ENCODE results near the gene ASB3.
"Not testable (repeated sequence)": the region's sequence is repeated elsewhere in the genome, so short reads cannot be mapped to it uniquely, and the experiment has no call there.

Gene ASB3

DNA sequence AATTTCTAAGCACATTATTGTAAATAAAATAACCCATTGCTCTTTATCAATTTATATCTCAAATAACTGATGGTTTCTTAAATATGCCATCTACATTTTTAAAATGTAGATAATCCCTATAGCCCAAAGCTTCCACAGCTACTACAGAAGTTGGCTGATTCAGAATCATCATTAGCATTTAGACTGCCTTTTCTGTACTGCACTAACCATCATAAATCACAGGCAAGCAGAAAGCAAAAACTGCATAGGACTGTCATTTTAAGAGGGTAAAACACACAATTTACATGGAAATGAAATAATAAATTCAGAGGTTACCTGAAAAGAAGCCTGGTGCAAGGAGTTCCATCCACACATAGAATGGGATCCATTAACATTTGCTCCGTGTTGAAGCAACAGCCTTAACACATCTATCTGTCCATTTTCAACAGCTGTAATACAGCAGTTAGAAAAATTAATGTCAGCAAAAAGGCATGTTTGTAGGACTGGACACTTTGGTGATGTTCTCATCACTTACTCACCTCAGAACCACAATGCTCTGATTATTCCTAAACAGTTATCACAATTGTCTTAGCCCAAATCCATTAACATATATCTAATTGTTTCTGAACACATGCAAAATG lies 57.5 kb downstream of the ASB3 start:
- no peak for DNase-seq

DNA sequence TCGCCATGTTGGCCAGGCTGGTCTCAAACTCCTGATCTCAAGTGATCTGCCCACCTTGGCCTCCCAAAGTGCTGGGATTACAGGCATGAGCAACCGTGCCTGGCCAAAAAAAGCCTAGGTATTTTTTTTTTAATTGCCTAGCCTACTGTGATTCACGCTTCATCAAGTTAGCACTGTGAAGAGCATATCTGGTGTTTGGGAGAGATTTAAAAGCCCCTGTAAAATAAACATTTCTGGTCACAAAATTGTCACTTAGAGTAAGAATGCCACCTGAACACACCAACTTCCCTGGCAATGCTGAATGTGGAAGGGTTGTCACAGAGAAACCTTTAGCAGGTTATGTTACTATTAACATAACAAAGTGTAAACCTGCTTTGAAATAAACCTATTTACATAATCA lies 58.8 kb downstream of the ASB3 start:
- DNase-seq = no peak

DNA sequence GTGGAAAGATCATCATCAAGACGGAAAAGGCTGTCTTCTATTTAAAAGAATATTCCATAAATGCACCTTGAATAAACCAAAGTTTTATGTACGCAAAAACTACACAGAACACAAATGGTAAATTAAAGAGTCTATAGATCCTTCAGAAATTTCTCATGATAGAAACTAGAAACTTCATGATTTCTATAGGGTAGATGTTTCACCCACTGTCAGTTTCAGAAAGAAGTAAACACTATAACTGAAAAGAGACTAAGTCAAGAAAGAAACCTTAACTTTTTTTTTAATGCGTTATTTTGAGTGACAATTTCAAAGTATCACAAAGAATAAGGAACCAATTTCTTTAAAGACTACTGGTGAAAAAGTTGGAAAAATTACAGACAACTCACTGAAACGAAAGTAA lies 61.1 kb downstream of the ASB3 start:
- DNase-seq = no peak

DNA sequence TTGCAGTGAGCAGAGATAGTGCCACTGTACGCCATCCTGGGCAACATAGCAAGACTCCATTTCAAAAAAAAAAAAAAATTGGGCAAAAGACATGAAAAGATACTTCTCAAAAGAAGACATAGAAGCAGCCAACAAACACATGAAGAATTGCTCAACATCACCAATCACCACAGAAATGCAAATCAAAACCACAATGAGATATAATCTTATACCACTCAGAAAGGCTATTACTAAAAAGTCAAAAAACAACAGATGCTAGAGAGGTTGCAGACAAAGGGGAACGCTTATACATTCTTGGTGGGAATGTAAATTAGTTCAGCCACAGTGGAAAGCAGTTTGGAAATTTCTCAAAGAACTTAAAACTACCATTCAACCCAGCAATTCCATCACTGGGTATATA lies 62.2 kb downstream of the ASB3 start:
- no peak for DNase-seq

DNA sequence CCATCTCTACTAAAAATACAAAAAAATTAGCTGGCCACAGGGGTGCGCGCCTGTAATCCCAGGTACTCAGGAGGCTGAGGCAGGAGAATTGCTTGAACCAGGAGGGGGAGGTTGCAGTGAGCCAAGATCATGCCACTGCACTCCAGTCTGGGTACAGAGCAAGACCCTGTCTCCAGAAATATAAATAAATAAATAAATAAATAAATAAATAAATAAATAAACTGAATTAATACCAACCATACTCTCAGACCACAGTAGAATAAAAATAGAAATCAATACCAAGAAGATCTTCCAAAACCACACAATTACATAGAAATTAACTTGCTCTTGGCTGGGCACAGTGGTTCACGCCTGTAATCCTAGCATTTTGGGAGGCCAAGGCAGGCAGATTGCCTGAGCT lies 65.8 kb downstream of the ASB3 start:
- not testable (repeated sequence) for DNase-seq

DNA sequence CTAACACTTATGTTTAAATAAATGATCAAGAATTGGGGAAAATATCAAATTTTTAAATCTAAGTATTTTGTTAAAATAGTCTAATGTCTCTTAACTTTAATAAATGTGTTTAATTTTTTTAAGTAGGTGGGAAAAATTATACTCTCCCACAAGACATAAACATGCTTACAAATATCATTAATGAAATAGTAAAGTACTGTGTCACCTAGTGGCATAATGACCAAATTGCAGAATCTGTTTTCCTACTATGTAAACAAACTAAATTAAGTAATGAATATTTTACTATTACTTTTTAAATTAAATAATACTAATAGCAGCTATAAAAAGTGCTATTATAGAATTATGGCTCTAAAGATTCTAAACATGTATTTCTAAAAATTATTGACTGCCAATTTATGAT lies 71.2 kb downstream of the ASB3 start:
- no peak for DNase-seq

DNA sequence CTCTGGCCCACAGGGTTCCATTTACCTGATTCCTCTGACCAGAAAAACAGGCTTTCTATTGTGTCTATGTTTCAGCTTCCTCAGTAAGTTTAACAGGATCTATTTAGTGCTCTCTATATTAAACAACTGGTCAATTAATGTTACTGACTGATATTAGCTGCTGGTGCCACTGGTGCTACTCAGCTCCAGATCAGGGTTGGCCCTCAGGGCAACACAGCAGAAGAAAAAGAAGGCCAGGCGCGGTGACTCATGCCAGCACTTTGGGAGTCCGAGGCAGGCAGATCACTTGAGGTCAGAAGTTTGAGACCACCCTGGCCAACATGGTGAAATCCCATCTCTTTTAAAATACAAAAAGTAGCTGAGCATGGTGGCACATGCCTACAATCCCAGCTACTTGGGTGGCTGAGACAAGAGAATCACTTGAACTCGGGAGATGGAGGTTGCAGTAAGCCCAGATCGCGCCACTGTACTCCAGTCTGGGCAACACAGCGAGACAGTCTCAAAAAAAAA lies 75.4 kb downstream of the ASB3 start:
- DNase-seq = no peak

DNA sequence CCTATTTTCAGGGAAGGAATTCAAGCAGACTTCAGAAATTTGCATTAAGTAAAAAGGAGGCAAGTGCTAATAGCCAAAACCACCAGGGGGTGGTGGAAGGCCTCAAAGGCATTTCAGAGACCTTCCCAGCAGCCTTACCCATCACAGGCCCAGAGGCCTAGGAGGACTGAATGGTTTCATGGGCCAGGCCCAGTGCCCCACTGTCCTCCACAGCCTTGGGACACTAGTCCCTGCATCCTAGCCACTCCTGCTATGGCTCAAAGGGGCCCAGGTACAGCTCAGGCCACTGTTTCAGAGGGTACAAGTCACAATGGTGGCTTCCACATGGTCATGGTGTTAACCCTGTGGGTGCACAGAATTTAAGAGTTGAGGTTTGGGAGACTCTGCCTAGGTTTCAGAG lies 77.8 kb downstream of the ASB3 start:
- no peak for DNase-seq

DNA sequence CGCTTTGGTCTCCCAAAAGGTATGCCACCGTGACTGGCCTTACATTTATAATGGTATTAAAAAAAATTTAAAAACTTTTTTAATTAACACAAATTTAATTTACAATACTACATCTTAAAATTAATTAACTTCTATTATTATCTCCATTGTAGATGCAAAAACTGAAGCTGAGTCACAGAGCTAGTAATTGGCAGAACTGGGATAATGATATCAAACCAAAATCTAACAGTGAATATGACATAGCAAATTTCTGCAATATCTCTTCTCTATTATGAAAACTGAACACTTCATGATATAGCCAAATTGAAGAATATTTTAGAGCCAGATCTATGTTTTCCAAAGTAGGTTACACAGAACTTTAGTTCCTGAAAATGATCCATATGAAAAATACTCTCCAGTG lies 85.5 kb downstream of the ASB3 start:
- no peak for DNase-seq

DNA sequence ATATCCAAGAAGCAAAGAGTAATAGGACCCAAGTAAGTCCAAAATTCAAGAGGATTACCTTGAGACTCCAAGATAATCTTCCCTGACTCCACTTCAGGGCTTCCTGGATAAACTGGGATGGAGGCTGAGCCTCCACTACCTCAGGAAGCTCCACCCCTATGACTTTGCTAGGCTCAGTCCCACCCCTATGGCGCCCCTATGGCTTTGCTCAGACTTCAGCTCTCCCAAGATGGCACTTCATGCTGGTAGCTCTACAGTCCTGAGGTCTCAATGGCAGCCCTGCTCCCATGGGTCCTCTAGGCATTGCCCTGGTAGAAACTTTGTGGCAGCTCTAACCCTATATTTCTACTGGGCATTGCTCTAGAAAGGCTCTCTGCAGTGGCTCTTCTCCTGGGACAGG lies 89.1 kb downstream of the ASB3 start:
- DNase-seq = no peak

DNA sequence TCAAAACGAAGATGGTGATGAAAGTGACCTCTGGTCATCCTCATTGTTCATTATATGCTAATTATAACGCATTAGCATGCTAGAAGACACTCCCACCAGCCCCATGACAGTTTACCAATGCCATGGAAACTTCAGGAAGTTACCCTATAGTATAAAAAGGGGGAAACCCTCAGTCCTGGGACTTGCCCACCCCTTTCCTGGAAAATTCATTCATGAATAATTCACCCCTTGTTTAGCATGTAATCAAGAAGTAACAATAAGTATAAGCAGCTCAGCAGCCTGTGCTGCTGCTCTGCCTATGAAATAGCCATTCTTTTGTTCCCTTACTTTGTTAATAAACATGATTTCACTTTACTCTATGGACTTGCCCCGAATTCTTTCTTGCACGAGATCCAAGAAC lies 89.7 kb downstream of the ASB3 start:
- DNase-seq = no peak

DNA sequence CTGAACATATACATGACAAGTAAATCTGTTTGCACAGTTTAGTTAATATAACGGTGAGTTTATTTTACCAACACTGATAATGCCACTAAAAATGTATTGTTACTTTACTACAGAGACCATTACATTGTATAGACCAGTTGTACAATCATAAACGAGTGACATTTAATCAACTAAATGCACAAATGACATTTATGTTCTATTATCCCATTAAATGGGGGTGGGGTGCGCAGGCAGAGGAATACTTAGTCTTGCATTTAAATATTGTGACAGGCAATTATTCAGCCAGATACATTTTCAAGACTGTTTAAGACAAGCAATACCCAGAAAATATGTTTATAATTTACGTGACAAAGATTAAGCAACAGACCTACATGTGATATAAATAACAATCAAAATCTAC lies 91.2 kb downstream of the ASB3 start:
- no peak for DNase-seq

DNA sequence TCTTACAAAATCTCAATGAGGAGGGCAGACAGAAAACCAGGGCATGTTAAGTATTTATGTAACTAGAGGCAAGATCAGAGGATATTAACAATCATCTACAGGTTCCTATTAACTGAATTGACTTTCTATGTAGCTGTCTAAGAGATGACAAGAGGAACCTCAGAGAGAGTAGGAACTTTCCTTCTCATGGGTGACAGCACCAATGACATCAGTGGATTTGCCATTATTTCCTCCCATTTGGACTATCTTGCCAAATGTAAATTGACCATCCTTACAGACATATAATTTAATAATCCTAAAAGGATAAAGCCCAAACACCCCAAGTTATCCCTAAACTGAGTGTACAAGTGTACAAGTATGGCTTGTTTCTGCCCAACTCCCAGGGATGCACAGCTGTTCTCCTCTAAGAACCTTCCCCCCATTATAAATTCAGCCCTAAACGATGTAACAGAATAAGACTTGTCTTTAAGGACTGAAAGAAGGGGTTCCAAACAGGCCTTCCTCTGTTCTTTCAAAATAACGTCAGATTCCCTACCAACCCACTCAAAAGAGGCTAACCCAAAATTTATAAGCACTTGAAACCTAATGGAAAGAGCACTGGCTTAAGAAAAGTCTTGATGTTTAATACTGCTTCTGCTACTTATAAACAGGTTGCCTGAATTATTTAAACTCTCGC lies 92.5 kb downstream of the ASB3 start:
- no peak for DNase-seq

DNA sequence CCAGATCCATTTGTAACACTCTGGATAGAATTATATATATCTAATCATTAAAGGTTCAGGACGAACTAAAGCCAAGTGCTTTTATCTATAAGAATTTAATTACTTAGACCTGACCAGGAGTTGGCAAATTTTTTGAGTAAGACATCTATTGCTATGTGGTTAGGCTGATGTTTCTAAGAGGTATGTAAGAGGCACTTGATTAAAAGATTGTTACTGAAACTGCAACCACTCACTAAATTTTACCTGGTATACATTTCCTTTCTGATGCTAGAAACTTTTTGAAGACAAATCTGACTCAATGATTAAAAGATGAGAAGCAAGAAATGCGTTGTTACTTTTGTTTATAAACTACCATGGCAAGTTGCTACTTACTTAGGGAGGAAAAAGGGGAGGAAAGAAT lies 95.9 kb downstream of the ASB3 start:
- DNase-seq = no peak

DNA sequence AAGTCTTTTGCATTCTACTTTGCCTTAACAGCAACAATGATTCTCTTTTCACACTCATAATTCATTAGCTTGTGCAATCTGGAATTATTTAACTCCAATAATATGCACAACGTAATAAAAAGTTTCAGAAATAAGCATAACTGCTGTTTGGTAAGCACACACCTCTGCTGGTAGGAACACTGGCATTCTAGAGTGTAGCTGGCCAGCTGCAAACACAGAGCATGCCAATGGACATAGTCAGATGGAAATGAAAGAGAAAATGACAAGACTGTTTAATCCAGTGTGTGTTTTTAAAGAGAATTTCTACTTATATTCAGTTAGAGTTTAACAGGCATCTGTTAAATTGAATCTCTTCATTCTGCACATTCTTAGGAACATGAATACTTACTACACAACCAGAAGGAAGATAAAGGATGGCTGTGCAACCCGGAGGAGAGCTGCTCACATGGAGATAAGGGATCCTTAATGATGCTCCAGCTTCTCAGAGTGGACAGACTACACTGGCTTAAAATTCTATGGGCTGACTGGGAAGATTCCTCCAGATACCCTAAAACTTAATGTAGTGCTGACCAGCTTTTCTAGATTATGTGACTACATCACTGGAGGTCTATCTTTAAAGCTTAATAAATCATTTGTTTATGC lies 113.8 kb downstream of the ASB3 start:
- peak; percentile 19 for DNase-seq

DNA sequence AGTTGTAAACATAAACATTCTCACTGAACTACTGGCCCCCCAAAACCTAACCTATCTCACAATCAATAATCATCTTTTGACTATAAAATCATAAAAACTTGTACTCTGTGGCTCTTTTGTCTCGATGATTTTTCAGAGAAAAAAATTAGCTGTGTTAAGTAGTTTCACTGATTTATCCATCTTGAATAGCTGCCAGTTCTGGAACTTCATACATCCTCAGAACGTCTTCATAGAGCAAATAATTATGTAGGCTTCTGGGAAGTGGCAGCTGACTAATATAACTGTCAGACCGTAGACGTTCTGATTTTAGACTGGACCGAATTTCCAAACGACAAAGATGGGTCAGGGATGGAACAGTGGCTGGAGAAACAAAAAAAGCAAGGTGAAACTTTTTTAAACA lies 116.4 kb downstream of the ASB3 start:
- no peak for DNase-seq

DNA sequence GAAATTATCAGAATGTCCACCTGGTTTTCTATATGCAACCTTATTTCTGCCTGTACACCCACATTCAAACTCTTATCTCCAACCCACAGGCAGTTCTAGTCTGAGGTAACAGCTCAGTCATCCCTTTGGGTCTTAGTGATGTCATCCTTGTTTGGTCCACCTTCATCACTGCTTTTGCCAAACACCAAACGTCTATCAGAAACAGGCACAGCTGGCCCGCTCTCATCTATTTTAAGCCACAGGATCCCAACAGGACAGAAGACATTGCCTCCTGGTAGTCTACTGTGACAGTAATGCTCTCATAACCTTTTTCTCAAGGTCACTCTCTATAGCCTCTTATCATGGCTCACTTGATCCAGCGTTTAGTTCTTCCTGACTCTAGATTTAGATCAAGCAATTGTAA lies 118.1 kb downstream of the ASB3 start:
- no peak for DNase-seq

DNA sequence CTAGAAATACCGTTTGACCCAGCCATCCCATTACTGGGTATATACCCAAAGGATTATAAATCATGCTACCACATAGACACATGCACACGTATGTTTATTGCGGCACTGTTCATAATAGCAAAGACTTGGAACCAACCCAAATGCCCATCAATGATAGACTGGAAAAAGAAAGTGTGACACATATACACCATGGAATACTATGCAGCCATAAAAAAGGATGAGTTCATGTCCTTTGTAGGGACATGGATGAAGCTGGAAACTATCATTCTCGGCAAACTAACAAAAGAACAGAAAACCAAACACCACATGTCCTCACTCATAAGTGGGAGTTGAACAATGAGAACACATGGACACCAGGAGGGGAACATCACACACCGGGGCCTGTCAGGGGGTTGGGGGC lies 119.6 kb downstream of the ASB3 start:
- DNase-seq = not testable (repeated sequence)

DNA sequence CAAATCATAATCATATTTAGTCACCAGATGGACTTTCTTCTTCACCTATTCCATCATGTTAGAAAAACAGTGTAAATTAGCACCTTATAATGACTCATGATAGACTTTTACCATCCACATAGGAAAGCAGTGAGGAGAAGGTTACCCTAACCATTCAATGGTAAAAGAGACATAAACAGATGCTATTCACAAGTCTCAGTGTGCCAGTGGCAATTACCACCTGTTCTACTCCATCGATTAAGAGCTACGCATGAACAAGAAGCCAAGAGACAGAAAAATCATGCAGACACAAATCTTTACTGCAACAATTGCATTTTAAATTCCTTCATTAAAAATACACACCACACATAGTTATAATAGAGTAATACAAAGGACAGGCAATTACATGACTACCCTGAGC lies 125.9 kb downstream of the ASB3 start:
- DNase-seq = no peak

DNA sequence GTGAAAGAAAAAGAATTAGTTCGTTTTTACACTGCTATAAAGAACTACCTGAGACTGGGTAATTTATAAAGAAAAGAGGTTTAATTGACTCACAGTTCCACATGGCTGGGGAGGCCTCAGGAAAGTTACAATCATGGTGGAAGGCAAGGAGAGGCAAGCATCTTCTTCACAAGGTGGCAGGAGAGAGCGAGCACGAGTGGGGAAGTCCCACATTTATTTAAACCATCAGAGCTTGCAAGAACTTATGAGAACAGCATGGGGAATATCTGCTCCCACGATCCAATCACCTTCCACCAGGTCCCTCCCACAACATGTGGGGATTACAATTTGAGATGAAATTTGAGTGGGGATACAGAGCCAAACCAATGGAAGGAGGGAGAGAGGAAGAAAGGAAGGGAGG lies 128.3 kb downstream of the ASB3 start:
- DNase-seq = not testable (repeated sequence)

DNA sequence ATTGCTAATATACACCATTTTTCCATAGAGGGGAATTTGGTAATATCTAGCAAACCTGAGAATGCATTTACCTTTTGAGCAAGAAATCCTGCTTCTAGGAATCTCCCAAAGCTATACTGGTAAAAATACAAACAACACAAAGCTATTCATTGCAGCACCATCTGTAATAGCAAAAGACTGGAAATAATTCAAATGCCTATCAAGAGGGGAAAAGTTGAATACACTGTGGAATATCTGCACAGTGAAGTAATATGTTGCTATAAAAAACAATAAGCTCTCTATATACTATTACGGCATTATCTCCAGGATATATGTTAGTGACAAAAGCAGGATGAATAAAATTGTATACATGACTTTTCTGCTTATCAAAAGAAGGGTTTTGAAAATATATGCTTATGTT lies 131.5 kb downstream of the ASB3 start:
- DNase-seq = no peak

DNA sequence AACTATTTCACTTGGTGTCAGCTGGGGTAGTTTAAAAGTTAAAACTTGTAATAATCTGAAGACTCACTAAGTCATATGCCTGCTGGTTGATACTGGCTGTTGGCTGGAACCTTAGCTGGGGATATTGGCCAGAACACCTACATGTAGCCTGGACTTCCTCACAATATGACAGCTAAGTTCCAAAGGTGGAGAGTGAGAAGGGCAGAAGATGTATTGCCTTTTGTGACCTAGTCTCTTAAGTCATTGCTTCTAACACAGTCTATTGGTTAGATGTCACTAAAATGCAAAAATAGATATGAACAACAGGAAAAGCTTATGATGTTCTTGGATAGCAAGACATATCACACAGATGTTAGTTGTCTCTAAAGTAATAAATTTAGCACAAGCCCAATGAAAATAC lies 132.4 kb downstream of the ASB3 start:
- DNase-seq = no peak

DNA sequence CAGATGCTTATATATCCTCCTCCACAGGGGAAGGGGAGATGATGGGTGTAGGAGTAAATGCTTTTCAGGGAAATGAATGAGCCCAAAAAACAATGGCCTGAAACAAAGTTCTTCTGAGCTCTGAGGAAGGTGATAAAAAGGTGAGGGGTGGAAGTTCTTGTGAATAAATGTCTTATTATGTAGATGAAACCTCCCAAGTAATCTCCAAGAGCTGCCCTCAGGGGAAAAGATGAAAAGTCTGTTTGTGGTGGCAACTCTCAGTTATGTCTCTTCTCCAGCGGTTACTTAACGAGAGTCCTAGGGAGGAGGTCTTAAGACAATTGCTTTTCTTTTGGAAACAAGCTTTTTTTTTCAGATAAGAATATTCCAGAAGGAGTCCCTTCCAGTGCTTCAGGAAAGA lies 134.6 kb downstream of the ASB3 start:
- DNase-seq = no peak

DNA sequence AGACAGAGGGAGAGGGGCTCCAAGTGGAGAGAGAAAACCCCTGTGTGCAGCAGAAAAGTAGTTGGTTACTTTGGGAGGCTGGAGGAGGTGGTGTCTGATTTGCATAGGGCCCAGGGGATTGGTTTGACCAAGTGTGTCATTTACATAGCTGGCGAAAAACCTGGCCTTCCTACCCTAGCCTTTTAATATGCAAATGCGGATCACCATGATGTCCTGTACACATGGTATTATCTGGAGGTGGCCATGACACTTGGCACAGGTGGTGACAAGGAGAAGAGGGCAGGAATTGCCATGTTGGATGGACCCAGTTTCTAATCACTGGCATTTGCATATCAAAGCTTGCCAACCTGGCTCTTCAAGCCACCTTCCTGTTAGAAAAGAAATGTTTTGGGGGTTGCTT lies 140.0 kb downstream of the ASB3 start:
- no peak for DNase-seq

DNA sequence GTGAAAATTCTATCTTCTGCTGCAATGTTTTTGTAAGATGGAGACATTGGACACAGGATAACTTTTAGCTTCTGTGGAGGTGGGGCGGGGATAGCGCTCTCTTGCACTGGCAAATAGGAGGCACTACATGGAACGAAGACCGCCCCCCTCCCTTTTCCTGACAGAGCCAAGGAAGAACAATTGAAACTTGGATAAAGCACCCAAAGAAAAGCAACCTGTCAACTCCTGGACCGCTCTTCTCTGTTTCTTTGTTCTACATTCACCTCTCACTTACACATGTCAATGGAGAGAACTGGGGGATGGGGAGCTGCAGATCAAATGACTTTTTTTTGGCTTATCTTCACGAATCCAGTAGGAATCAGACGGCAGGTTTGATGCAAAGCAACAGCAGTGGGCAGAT lies 145.5 kb downstream of the ASB3 start:
- no peak for DNase-seq

All from NCI-H526 treated with DMSO at 0.1 percent for 48 hours (cell line).